OCI-LY1 (cell line): ENCODE data around the gene TOB1.

Experiments used
- CTCF ChIP-seq: fragments of 200-600 bp; sonication (generic), shearing (Covaris generic); IDR thresholded peaks from 2 replicates; pipeline ENCODE4 v1.5.1; 2017; ENCODE audit warnings: mild to moderate bottlenecking, antibody characterized with exemption, low read length, moderate library complexity, mixed read lengths
- EZH2 ChIP-seq: fragments of 200-600 bp; sonication (generic), shearing (Covaris generic); IDR thresholded peaks from 2 replicates; pipeline ENCODE4 v1.8.0; 2017; ENCODE audit warnings: borderline replicate concordance, mixed run types, mild to moderate bottlenecking, antibody characterized with exemption, low read length, moderate library complexity, mixed read lengths

DNA sequence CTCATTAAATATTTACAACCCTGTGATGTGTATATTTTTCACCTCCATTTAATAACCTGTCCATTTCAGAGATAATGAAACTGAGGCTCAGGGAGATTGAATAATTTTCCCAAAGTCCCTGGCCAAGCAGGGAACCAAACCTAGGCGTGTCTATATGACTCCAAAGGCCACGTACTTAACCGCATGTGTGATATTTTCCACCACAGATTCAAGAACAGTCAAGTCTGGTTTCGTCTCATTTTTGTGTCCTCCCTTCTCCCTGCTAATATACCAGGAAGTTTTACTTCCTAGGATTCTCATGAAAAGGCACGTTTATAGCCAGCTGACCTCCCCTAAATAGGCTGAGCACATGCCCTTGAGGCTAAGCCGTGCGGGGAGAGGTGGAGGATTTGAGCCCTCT lies 15.5 kb downstream of the TOB1 start:
- TF ChIP-seq CTCF, result no peak
- no peak for TF ChIP-seq EZH2
